Coronary artery (tissue), 2 donors: ENCODE data around the gene SPATA2.

Experiments used
- DNase-seq: peaks from one replicate; pipeline ENCODE4 v3.0.0-alpha.2; 2017; ENCODE audit warnings: low spot score
- H3K27ac ChIP-seq, 2 donors: fragments of 200-600 bp; sonication (generic); one replicate each; pipeline ENCODE4 v1.5.1; 2016 to 2019
- H3K4me3 ChIP-seq: fragments of 200-600 bp; sonication (generic); 2 replicates; pipeline ENCODE4 v1.5.1; 2016; ENCODE audit warnings: mild to moderate bottlenecking, moderate library complexity
- CTCF ChIP-seq: fragments of 200-600 bp; sonication (generic); IDR thresholded peaks from one replicate; pipeline ENCODE4 v1.5.1; 2019; ENCODE audit warnings: antibody characterized with exemption

Gene SPATA2

GRCh38 chr20:49948809-49949507 is 33.6 kb upstream of the SPATA2 start:
- DNase-seq = no peak
- no peak for TF ChIP-seq CTCF

GRCh38 chr20:49948178-49948577 is 32.8 kb upstream of the SPATA2 start:
- Histone ChIP-seq H3K27ac (no peak overlapping the region), H3K4me3 (no peak overlapping the region)
- no peak for DNase-seq
- TF ChIP-seq CTCF = no peak

More at GRCh38 chr20:49948809-49949507, 33.6 kb upstream of the SPATA2 start:
- no peak overlapping the region for H3K27ac ChIP-seq
- H3K4me3 ChIP-seq = no peak overlapping the region

GRCh38 chr20:49945701-49946477 is 30.6 kb upstream of the SPATA2 start:
- no peak for TF ChIP-seq CTCF
- H3K27ac ChIP-seq = no peak overlapping the region
- DNase-seq = no peak
- no peak overlapping the region for H3K4me3 ChIP-seq

GRCh38 chr20:49945306-49945700 is 30.0 kb upstream of the SPATA2 start:
- no peak for TF ChIP-seq CTCF
- Histone ChIP-seq H3K27ac (no peak overlapping the region), H3K4me3 (no peak overlapping the region)
- no peak for DNase-seq

- Histone ChIP-seq H3K4me3 (no peak overlapping the region), H3K27ac (no peak overlapping the region)
- no peak for TF ChIP-seq CTCF
- no peak for DNase-seq
These were observed 27.6 kb upstream of the SPATA2 start for GRCh38 chr20:49942942-49943341.

- no peak for TF ChIP-seq CTCF
- Histone ChIP-seq H3K27ac (no peak overlapping the region), H3K4me3 (no peak overlapping the region)
- DNase-seq = no peak
These were observed 27.0 kb upstream of the SPATA2 start for GRCh38 chr20:49942303-49942702.

GRCh38 chr20:49941456-49941855 is 26.1 kb upstream of the SPATA2 start:
- H3K27ac ChIP-seq = no peak overlapping the region
- no peak for TF ChIP-seq CTCF

More at GRCh38 chr20:49941456-49941855, 26.1 kb upstream of the SPATA2 start:
- no peak for DNase-seq
- no peak overlapping the region for H3K4me3 ChIP-seq
